ENCODE measurements around the gene MDGA2.

MDGA2 gene

GRCh38 chr14:47674148-47674542 is 1.3 kb downstream of the MDGA2 start:
- Histone ChIP-seq H3K36me3 (no peaks in the 10 kb centered on the region), H3K27me3 (peaks cover 69% of the 10 kb centered on the region), H3K4me1 (no peaks in the 10 kb centered on the region), H3K4me3 (ENCODE audit: low read depth, low read length) (peak overlapping the region; percentile 44), H3K9me3 (no peaks in the 10 kb centered on the region)
- DNase-seq, result peak; percentile 14
- TF ChIP-seq, protein P1, sequence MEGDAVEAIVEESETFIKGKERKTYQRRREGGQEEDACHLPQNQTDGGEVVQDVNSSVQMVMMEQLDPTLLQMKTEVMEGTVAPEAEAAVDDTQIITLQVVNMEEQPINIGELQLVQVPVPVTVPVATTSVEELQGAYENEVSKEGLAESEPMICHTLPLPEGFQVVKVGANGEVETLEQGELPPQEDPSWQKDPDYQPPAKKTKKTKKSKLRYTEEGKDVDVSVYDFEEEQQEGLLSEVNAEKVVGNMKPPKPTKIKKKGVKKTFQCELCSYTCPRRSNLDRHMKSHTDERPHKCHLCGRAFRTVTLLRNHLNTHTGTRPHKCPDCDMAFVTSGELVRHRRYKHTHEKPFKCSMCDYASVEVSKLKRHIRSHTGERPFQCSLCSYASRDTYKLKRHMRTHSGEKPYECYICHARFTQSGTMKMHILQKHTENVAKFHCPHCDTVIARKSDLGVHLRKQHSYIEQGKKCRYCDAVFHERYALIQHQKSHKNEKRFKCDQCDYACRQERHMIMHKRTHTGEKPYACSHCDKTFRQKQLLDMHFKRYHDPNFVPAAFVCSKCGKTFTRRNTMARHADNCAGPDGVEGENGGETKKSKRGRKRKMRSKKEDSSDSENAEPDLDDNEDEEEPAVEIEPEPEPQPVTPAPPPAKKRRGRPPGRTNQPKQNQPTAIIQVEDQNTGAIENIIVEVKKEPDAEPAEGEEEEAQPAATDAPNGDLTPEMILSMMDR (IDR thresholded peaks at IDR 0.05; ENCODE audit: low read depth, low read length), result no peak

DNA sequence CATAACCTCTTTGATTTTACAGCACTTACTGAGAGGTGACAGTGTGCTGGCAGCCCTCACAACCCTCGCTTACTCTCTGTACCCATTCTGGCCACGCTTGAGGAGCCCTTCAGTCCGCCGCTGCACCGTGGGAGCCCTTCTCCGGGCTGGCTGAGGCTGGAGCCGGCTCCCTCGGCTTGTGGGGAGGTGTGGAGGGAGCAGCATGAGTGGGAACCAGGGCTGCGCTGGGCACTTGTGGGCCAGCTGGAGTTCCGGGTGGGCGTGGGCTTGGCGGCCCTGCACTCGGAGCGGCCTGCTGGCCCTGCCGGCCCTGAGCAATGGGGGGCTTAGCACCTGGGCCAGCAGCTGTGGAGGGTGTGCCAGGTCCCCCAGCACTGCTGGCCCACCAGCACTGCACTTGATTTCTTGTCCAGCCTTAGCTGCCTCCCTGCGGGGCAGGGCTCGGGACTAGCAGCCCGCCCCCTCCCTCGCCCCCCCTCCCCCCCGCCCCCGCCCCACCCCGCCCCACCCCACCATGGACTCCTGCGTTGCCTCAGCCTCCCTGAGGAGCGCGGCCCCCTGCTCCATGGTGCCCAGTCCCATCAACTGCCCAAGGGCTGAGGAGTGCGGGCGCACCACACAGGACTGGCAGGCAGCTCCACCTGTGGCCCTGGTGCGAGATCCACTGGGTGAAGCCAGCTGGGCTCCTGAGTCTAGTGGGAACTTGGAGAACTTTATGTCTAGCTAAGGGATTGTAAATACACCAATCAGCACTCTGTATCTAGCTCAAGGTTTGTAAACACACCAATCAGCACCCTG is 9.9 kb downstream of the MDGA2 start:
- Histone ChIP-seq H3K4me3 (ENCODE audit: low read depth, low read length) (no peak overlapping the region), H3K9me3 (no peaks in the 10 kb centered on the region)
- TF ChIP-seq, protein P1 (IDR thresholded peaks at IDR 0.05; ENCODE audit: low read depth, low read length), result no peak

GRCh38 chr14:47662466-47662865 is 12.9 kb downstream of the MDGA2 start:
- TF ChIP-seq, protein P1 (IDR thresholded peaks at IDR 0.05; ENCODE audit: low read depth, low read length), result no peak
- Histone ChIP-seq H3K36me3 (no peaks in the 10 kb centered on the region), H3K27me3 (0 out of 2 replicates have a peak, but pooled peaks cover 8% of the 10 kb centered on the region), H3K9me3 (no peaks in the 10 kb centered on the region), H3K4me3 (ENCODE audit: low read depth, low read length) (no peak overlapping the region), H3K4me1 (no peaks in the 10 kb centered on the region)
- DNase-seq, result no peak

More for the DNA sequence above, 9.9 kb downstream of the MDGA2 start:
- no peak for DNase-seq
- Histone ChIP-seq H3K4me1 (no peaks in the 10 kb centered on the region), H3K27me3 (peaks cover 16% of the 10 kb centered on the region), H3K36me3 (no peaks in the 10 kb centered on the region)

DNA sequence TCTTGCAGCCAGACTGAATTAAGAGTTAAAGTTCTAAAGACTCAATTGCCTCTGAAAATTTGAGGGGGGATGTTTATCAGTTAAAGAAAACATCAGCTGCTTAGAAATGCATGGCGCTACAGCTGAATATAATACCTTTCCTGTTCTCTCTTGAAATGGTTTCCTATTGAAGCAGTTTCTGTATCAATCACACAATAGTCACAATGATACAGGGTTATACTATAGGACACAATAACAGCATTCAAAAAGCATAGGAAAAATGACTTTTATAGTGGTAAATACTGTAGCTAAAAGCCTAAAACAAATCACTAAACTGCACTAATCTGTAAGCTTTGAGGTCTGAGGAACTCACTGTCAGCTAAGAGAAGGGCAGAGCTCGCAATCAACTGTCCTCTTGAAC is 15.2 kb downstream of the MDGA2 start:
- H3K4me3 ChIP-seq (ENCODE audit: low read depth, low read length), result no peak overlapping the region
- DNase-seq, result no peak
- H3K9me3 ChIP-seq, result no peaks in the 10 kb centered on the region; the same call in 1 of the 2 replicates
- no peaks in the 10 kb centered on the region for H3K4me1 ChIP-seq
- H3K36me3 ChIP-seq, result no peaks in the 10 kb centered on the region
- H3K27me3 ChIP-seq, result peaks cover 8% of the 10 kb centered on the region; the same call in 1 of the 2 replicates
- TF ChIP-seq, protein P1 (IDR thresholded peaks at IDR 0.05; ENCODE audit: low read depth, low read length), result no peak

- Histone ChIP-seq H3K9me3 (no peaks in the 10 kb centered on the region; the same call in 1 of the 2 replicates), H3K4me1 (no peaks in the 10 kb centered on the region), H3K27me3 (peaks cover 8% of the 10 kb centered on the region; the same call in 1 of the 2 replicates), H3K36me3 (no peaks in the 10 kb centered on the region), H3K4me3 (ENCODE audit: low read depth, low read length) (no peak overlapping the region)
- TF ChIP-seq, protein P1 (IDR thresholded peaks at IDR 0.05; ENCODE audit: low read depth, low read length), result no peak
- DNase-seq, result no peak
These were observed 17.4 kb downstream of the MDGA2 start for GRCh38 chr14:47658041-47658440.

GRCh38 chr14:47657143-47657542 is 18.3 kb downstream of the MDGA2 start:
- DNase-seq, result no peak
- no peaks in the 10 kb centered on the region; the same call in 1 of the 2 replicates for H3K27me3 ChIP-seq
- no peaks in the 10 kb centered on the region for H3K36me3 ChIP-seq
- no peaks in the 10 kb centered on the region; the same call in 1 of the 2 replicates for H3K9me3 ChIP-seq
- TF ChIP-seq, protein P1 (IDR thresholded peaks at IDR 0.05; ENCODE audit: low read depth, low read length), result no peak
- H3K4me3 ChIP-seq (ENCODE audit: low read depth, low read length), result no peak overlapping the region
- H3K4me1 ChIP-seq, result no peaks in the 10 kb centered on the region

All from BE2C (cell line).